Measurements from ENCODE around the gene RSRC2.

The RSRC2 gene

DNA sequence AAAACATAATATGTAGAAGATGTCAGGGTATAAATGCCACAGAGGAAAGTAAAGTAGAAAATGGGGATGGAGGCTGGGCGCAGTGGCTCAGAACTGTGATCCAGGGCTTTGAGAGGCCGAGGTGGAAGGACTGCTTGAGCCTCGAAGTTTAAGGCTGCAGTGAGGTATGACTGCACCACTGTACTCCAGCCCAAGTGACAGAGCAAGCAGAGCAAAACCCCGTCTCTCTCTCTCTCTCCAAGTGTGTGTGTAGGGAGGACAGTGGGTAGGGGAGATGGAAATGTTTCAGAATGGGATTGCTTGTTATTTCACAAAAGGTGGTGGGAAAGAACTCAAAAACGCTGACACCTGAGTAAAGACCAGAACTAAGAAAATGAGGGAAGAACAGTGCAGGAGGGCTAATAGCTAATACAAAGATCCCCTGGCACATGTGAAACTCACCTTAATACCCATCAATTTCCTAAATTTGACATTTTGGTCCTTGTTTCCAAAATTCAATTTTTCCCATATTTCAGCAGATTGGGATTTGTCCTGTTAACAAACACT lies 20.3 kb downstream of the RSRC2 start:
- TF ChIP-seq, protein P1, sequence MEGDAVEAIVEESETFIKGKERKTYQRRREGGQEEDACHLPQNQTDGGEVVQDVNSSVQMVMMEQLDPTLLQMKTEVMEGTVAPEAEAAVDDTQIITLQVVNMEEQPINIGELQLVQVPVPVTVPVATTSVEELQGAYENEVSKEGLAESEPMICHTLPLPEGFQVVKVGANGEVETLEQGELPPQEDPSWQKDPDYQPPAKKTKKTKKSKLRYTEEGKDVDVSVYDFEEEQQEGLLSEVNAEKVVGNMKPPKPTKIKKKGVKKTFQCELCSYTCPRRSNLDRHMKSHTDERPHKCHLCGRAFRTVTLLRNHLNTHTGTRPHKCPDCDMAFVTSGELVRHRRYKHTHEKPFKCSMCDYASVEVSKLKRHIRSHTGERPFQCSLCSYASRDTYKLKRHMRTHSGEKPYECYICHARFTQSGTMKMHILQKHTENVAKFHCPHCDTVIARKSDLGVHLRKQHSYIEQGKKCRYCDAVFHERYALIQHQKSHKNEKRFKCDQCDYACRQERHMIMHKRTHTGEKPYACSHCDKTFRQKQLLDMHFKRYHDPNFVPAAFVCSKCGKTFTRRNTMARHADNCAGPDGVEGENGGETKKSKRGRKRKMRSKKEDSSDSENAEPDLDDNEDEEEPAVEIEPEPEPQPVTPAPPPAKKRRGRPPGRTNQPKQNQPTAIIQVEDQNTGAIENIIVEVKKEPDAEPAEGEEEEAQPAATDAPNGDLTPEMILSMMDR (conservative IDR thresholded peaks at IDR 0.05; ENCODE audit: low read depth, low read length) = no peak
- DNase-seq (ENCODE audit: low read depth) = no peak
- H3K4me3 ChIP-seq (ENCODE audit: low read length) = no peak overlapping the region

DNA sequence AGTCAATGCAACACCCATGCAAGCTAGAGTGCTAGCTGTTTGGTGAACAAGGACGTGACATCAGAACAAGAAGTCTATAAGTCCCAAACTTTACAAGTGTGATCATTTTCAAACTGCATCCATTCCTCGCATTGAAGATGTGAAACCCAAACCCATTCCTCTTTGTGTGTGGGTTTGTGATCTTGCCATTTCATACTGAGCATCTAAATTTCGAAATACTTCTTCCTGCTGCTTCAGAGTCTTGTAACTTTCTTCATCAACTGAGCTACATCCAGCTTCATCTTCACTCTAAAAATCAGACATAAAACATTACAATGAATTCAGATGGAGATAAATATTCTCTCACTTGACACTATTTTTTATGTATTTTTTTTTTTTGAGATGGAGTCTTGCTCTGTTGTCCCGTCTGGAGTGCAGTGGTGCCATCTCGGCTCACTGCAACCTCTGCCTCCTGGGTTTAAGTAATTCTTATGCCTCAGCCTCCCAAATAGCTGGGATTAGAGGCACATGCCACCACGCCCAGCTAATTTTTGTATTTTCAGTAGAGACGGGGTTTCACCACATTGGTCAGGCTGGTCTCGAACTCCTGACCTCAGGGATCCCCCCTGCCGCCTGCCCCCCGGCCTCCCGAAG lies 21.2 kb downstream of the RSRC2 start:
- TF ChIP-seq, protein P1 (conservative IDR thresholded peaks at IDR 0.05; ENCODE audit: low read depth, low read length) = no peak
- DNase-seq (ENCODE audit: low read depth) = no peak
- no peak overlapping the region for H3K4me3 ChIP-seq (ENCODE audit: low read length)

DNA sequence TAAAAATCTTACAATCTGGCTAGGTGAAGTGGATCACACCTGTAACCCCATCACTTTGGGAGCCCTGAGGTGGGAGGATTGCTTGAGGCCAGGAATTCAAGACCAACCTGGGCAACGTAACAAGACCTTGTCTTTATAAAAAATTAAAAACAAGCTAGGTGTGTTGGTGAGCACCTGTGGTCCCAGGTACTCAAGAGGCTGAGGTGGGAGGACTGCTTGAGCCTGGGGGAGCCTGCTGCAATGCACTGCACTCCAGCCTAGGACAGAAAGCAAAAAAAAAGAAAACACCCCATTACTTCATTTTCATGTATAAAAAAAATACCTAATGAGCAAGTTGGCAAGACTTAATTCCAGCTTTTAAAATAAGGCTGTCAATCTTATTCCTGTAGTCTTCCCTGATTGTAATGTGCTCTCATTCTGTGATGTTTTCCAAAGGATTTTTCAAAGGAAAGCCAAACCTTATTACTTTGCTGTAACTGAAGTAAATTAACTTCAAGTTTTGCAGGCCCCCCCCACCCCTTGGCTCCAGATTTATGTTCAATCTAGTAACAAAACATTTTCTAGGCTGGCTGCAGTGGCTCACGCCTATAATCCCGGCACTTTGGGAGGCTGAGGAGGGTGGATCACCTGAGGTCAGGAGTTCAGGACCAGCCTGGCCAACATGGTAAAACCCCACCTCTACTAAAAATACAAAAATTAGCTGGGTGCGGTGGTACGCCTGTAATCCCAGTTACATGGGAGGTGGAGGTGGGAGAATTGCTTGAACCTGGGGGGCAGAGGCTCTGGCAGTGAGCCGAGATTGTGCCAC lies 22.7 kb downstream of the RSRC2 start:
- TF ChIP-seq, protein P1 (conservative IDR thresholded peaks at IDR 0.05; ENCODE audit: low read depth, low read length) = no peak
- H3K4me3 ChIP-seq (ENCODE audit: low read length) = no peak overlapping the region
- DNase-seq (ENCODE audit: low read depth) = no peak

DNA sequence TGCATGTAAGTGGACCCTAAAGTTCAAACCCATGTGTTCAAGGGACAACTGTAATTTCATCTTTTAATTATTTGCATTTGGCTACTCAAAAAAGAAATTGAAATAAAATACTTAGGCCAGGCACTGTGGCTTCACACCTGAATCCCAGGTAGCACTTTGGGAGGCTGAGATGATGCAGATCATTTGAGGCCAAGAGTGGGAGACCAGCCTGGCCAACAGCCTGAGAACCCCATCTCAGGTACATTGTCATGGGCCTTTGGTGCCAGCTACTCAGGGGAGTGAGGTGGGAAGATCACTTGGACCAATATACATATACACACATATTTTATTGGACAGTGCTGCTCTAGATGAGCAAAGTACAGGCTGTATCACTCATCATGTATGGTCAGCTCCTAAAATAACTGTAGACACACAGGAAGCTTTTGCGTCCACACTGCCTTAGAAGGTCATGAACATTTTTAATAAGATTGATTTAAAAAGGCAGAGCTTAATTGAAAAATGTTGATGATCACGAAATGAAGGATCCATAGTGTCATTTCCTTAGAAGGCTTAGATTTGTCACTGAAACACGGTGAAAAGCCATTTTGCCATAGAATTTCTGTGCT lies 23.5 kb downstream of the RSRC2 start:
- H3K4me3 ChIP-seq (ENCODE audit: low read length) = no peak overlapping the region
- no peak for DNase-seq (ENCODE audit: low read depth)
- TF ChIP-seq, protein P1 (conservative IDR thresholded peaks at IDR 0.05; ENCODE audit: low read depth, low read length) = no peak

DNA sequence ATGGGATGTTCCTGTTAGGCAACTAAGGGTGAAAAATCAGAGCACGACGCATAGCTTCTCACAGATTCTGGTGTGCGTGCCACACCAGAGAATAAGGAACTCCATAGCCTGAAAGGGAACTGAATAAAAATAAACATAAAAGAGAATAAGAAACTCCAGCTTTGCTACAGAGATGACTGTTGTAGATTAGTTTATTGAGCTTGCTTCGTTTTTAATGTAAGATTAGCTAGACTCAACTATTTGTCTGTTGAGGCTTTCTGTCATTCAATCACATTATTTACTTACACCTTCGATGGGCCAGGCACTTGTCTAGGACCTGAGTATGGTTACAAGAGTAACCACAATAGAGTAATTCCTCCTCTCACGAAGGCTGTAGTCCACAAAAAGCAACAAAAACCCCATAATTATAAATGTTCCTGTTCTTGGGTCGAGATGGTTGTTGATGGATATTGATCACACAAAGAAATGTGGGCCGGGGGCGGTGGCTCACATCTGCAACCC lies 25.2 kb downstream of the RSRC2 start:
- no peak overlapping the region for H3K4me3 ChIP-seq (ENCODE audit: low read length)
- TF ChIP-seq, protein P1 (conservative IDR thresholded peaks at IDR 0.05; ENCODE audit: low read depth, low read length) = no peak
- no peak for DNase-seq (ENCODE audit: low read depth)

DNA sequence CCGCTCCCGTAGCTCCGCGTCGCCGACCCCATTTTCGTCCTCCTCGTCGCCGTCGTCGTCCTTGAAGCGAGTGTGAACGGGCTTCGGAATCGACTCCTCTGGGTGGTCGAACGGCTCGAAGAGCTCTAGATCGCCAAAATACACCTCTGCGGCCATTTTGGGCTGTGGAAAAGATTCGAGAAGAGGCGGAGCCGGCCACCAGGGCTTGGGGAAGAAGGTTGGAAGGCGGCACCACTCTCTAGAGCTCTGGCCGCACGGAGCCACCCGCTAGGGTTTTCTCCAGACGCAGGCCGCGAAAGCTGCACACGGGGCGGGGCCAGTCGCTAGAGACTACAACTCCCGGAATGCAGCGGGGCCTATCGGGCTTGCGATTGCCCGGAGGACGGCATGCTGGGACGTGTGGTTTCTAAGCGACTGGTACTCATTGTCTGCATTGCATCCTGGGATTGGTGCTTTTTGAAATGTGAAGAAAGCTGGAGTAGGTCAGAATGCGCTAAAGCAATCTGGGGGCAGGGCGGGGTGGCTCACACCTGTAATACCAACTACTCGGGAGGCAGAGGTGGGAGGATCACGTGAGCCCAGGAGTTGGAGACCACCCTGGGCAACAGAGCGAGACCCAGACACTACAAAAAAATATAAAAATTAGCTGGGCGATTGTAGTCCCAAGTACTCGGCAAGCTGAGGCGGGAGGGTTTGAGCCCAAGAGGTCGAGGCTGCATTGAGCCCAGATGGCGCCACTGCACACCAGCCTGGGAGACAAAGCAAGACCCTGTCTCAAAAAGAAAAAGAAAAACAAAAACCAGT lies 25.8 kb downstream of the RSRC2 start, which contains the start of gene ZCCHC8:
Gene ZCCHC8 (minus strand): TSS at position 248 of the 804 bp plus-strand sequence. CDS start 92 bp downstream, at position 156.
- peak within 1 kb of the TSS; percentile 92 for H3K4me3 ChIP-seq (ENCODE audit: low read length)
- TF ChIP-seq, protein P1 (conservative IDR thresholded peaks at IDR 0.05; ENCODE audit: low read depth, low read length) = peak; percentile 6
- DNase-seq (ENCODE audit: low read depth) = peak; percentile 95
